GM21447 (cell line): Measurements from ENCODE around the gene GABRB1.
"Not testable (repeated sequence)": the region's sequence is repeated elsewhere in the genome, so short reads cannot be mapped to it uniquely, and the experiment has no call there.

ENCODE experiments used
- ATAC-seq: cut with Tn5 transposase; IDR thresholded peaks from one replicate; pipeline ENCODE4 v1.9.1; 2021; ENCODE audit not compliant: unreplicated experiment

Gene GABRB1

GRCh38 chr4:47278631-47279030 lies 247.3 kb downstream of the GABRB1 start:
- no peak for ATAC-seq

GRCh38 chr4:47287735-47288134 lies 256.4 kb downstream of the GABRB1 start:
- ATAC-seq: peak; percentile 92

GRCh38 chr4:47289805-47290204 lies 258.4 kb downstream of the GABRB1 start:
- ATAC-seq: no peak

GRCh38 chr4:47290873-47291272 lies 259.5 kb downstream of the GABRB1 start:
- ATAC-seq: not testable (repeated sequence)

GRCh38 chr4:47309165-47309564 lies 277.8 kb downstream of the GABRB1 start:
- no peak for ATAC-seq

- ATAC-seq: no peak
Observed at GRCh38 chr4:47312170-47312569, 280.8 kb downstream of the GABRB1 start.

- ATAC-seq: no peak
Observed at GRCh38 chr4:47313384-47313783, 282.0 kb downstream of the GABRB1 start.

GRCh38 chr4:47315346-47315745 lies 284.0 kb downstream of the GABRB1 start:
- peak; percentile 66 for ATAC-seq

GRCh38 chr4:47326025-47326424 lies 294.7 kb downstream of the GABRB1 start:
- no peak for ATAC-seq

GRCh38 chr4:47330866-47331265 lies 299.5 kb downstream of the GABRB1 start:
- ATAC-seq: no peak

GRCh38 chr4:47334652-47335051 lies 303.3 kb downstream of the GABRB1 start:
- no peak for ATAC-seq

GRCh38 chr4:47337893-47338292 lies 306.5 kb downstream of the GABRB1 start:
- no peak for ATAC-seq

- ATAC-seq: no peak
Observed at GRCh38 chr4:47340914-47341313, 309.5 kb downstream of the GABRB1 start.

GRCh38 chr4:47342796-47343195 lies 311.4 kb downstream of the GABRB1 start:
- no peak for ATAC-seq

- no peak for ATAC-seq
Observed at GRCh38 chr4:47349326-47349725, 318.0 kb downstream of the GABRB1 start.

- no peak for ATAC-seq
Observed at GRCh38 chr4:47355568-47355967, 324.2 kb downstream of the GABRB1 start.

GRCh38 chr4:47359891-47360290 lies 328.5 kb downstream of the GABRB1 start:
- no peak for ATAC-seq

- ATAC-seq: no peak
Observed at GRCh38 chr4:47367761-47368160, 336.4 kb downstream of the GABRB1 start.

- no peak for ATAC-seq
Observed at GRCh38 chr4:47368211-47368610, 336.8 kb downstream of the GABRB1 start.

GRCh38 chr4:47372561-47372960 lies 341.2 kb downstream of the GABRB1 start:
- ATAC-seq: no peak

GRCh38 chr4:47373174-47373573 lies 341.8 kb downstream of the GABRB1 start:
- peak; percentile 58 for ATAC-seq

GRCh38 chr4:47373709-47374108 lies 342.3 kb downstream of the GABRB1 start:
- ATAC-seq: no peak

- ATAC-seq: no peak
Observed at GRCh38 chr4:47374477-47374876, 343.1 kb downstream of the GABRB1 start.

- ATAC-seq: not testable (repeated sequence)
Observed at GRCh38 chr4:47378021-47378530, 346.7 kb downstream of the GABRB1 start.
